ENCODE data around the gene NRP1. TPM values are rescaled to one million over a fixed set of nuclear protein-coding genes. Genes with fewer than 3 reads are reported as not detected.

NRP1 gene
- total RNA-seq, 2 experiments from 2014 or later: 0.06 TPM; not detected in 1

- intact Hi-C loops (cut with DNase I, micrococcal nuclease): no loop called here
- no peak overlapping the region for H3K27ac Mint-ChIP-seq
- CTCF ChIA-PET: interaction anchor here (0.8 kb wide), 1 partner anchor 26 kb away, joined by 3 read pairs; no protein-coding TSS in a partner anchor
Observed at GRCh38 chr10:33287112-33287511, 47.4 kb downstream of the NRP1 start.

GRCh38 chr10:33286157-33286934 lies 48.1 kb downstream of the NRP1 start:
- no peak for TF ChIP-seq CTCF (IDR thresholded peaks at IDR 0.05)
- H3K27ac ChIP-seq (ENCODE audit: low read depth in 1 of 2, low read length in 2 of 2): no peak overlapping the region
- ATAC-seq (ENCODE audit: poor library complexity) (no peak), DNase-seq (no peak)
- Mint-ChIP-seq H3K4me3 (no peak overlapping the region), H3K4me1 (ENCODE audit: low read depth) (no peaks in the 10 kb centered on the region), H3K27me3 (peaks cover 41% of the 10 kb centered on the region), H3K27ac (no peak overlapping the region), H3K36me3 (ENCODE audit: low read depth) (no peaks in the 10 kb centered on the region), H3K9me3 (no peaks in the 10 kb centered on the region)
- H3K4me3 ChIP-seq (ENCODE audit: low read length): no peak overlapping the region
- H3K27me3 ChIP-seq (ENCODE audit: control insufficient read depth in 1 of 2, insufficient read depth in 2 of 2, low read length in 2 of 2): peaks cover 2 to 6% of the 10 kb centered on the region in 2 experiments
- H3K9me3 ChIP-seq (ENCODE audit: control insufficient read depth in 1 of 2, insufficient read depth in 1 of 2, low read length in 2 of 2): no peaks in the 10 kb centered on the region
- intact Hi-C loops (cut with DNase I, micrococcal nuclease): no loop called here
- CTCF ChIA-PET: no interaction called here
- H3K4me1 ChIP-seq (ENCODE audit: insufficient read depth, low read length): no peaks in the 10 kb centered on the region
- POLR2A ChIA-PET: interaction anchor here (1.7 kb wide), 1 partner anchor 8 kb away, joined by 5 read pairs; no protein-coding TSS in a partner anchor
- no peaks in the 10 kb centered on the region for H3K36me3 ChIP-seq (ENCODE audit: insufficient read depth, low read length)

More at GRCh38 chr10:33287112-33287511, 47.4 kb downstream of the NRP1 start:
- no peak for TF ChIP-seq CTCF (IDR thresholded peaks at IDR 0.05)
- Mint-ChIP-seq H3K36me3 (ENCODE audit: low read depth) (no peaks in the 10 kb centered on the region), H3K4me1 (ENCODE audit: low read depth) (no peaks in the 10 kb centered on the region), H3K4me3 (no peak overlapping the region), H3K27me3 (peaks cover 39% of the 10 kb centered on the region), H3K9me3 (no peaks in the 10 kb centered on the region)
- Histone ChIP-seq H3K27me3 (ENCODE audit: control insufficient read depth in 1 of 2, insufficient read depth in 2 of 2, low read length in 2 of 2) (peaks cover 2 to 6% of the 10 kb centered on the region in 2 experiments), H3K9me3 (ENCODE audit: control insufficient read depth in 1 of 2, insufficient read depth in 1 of 2, low read length in 2 of 2) (no peaks in the 10 kb centered on the region), H3K27ac (ENCODE audit: low read depth in 1 of 2, low read length in 2 of 2) (no peak overlapping the region), H3K36me3 (ENCODE audit: insufficient read depth, low read length) (no peaks in the 10 kb centered on the region), H3K4me1 (ENCODE audit: insufficient read depth, low read length) (no peaks in the 10 kb centered on the region), H3K4me3 (ENCODE audit: low read length) (no peak overlapping the region)
- POLR2A ChIA-PET: interaction anchor here (1.7 kb wide), 1 partner anchor 9 kb away, joined by 5 read pairs; no protein-coding TSS in a partner anchor
- ATAC-seq (ENCODE audit: poor library complexity) (no peak), DNase-seq (no peak)

GRCh38 chr10:33284945-33285344 lies 49.5 kb downstream of the NRP1 start:
- DNase-seq (no peak), ATAC-seq (ENCODE audit: poor library complexity) (no peak)
- TF ChIP-seq CTCF (IDR thresholded peaks at IDR 0.05): no peak
- Mint-ChIP-seq H3K4me3 (no peak overlapping the region), H3K36me3 (ENCODE audit: low read depth) (no peaks in the 10 kb centered on the region), H3K4me1 (ENCODE audit: low read depth) (no peaks in the 10 kb centered on the region), H3K27me3 (peaks cover 40% of the 10 kb centered on the region), H3K27ac (no peak overlapping the region), H3K9me3 (no peaks in the 10 kb centered on the region)
- CTCF ChIA-PET: interaction anchor here (1.1 kb wide), 1 partner anchor 13 kb away, joined by 3 read pairs; no protein-coding TSS in a partner anchor
- intact Hi-C loops (cut with DNase I, micrococcal nuclease): no loop called here
- H3K36me3 ChIP-seq (ENCODE audit: insufficient read depth, low read length): no peaks in the 10 kb centered on the region
- peaks cover 0 to 6% of the 10 kb centered on the region in 2 experiments for H3K27me3 ChIP-seq (ENCODE audit: control insufficient read depth in 1 of 2, insufficient read depth in 2 of 2, low read length in 2 of 2)
- H3K27ac ChIP-seq (ENCODE audit: low read depth in 1 of 2, low read length in 2 of 2): no peak overlapping the region
- H3K4me3 ChIP-seq (ENCODE audit: low read length): no peak overlapping the region
- no peaks in the 10 kb centered on the region for H3K9me3 ChIP-seq (ENCODE audit: control insufficient read depth in 1 of 2, insufficient read depth in 1 of 2, low read length in 2 of 2)
- POLR2A ChIA-PET: no interaction called here
- no peaks in the 10 kb centered on the region for H3K4me1 ChIP-seq (ENCODE audit: insufficient read depth, low read length)
